Measurements from ENCODE around the gene GMCL1.

DNA sequence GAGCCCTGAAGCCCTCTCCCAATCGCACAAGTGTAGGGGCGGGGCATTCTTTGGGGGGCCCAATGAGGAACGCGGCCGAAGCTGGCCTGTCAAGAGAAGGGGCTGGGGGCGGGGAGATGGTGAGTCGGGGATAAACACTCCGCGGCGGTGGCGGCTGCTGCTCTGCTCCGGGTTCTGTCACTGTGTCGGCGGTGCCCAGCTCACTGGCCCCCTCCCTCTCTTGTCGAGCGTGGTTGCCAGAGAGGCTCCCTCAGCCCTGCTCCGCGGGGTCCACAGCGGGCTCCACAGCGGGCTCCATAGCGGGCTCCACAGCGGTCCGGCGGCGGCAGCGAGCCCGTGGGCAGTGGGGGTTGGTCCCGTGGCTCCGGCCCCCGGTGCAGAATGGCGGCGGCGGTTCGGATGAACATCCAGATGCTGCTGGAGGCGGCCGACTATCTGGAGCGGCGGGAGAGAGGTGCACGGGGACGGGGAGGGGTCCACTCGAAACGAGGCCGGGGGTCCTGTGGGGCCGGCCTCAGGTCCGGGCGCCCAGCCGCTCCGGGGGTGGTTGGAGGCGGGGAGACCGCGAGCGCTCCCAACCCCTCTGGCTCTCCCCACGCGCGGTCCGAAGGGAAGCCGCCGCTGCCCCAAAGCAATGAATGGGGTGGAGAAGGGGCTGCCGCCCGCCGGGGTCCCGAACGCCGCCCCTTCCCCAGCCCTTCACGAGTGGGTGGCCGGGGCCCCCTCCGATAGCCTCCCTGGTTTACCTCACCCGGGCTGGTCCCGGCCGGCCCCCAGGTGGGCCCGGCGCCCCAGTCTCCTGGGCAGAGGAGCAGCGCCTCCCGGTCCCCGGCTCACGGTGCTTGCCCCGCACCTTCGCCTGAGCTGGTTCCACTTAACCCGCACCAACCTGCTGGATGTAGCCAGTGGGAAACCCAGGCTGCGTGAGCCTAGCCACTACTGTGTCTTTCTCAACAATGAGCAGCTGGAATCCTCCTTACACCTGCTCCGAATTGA is 85.8 kb downstream of the GMCL1 start, which contains the start of gene MXD1:
- no peak for TF ChIP-seq POLR2AphosphoS5 (IDR thresholded peaks at IDR 0.05; ENCODE audit: borderline replicate concordance, low read depth, low read length)
- TF ChIP-seq EZH2 (IDR thresholded peaks at IDR 0.05), result no peak
